ENCODE results near the gene STRIP2.
A peak's percentile ranks its signal among the peaks of the same experiment; 100 is the strongest.
"Not testable (repeated sequence)": the region's sequence is repeated elsewhere in the genome, so short reads cannot be mapped to it uniquely, and the experiment has no call there.

The STRIP2 gene

DNA sequence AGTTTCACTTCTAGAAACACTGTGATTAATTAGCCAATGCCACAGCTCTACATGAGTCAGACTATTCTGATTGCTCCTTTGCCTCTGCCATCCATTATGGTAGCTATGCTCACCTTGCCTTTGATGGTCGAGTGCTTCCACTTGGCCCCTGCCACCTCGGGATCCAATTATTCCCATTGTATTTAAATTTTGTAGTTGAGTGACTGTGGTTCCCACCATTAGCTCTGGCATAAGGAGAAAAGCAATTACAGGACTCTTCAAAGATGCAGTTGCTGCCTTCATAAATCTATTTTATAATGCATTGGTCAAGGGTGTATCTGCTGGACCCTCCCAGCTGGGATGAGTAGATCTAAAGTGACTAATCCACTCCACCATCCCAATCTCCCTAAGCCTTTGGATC, 14.4 kb downstream of the STRIP2 start:
- H3K27ac ChIP-seq (ENCODE audit: extremely low read depth, low read depth, low read length); H3K4me1 ChIP-seq (ENCODE audit: control insufficient read depth, insufficient read depth, low read length); H3K4me3 ChIP-seq (ENCODE audit: low read depth, low read length); H3K9me3 ChIP-seq (ENCODE audit: control insufficient read depth, insufficient read depth, low read depth, low read length); CTCF ChIA-PET; POLR2A ChIA-PET: not testable (repeated sequence)
- TF ChIP-seq ZNF302 (tag by site-specific recombination; IDR thresholded peaks at IDR 0.05; ENCODE audit: low read depth) (peak; percentile 99), ZNF133 (tag by site-specific recombination; IDR thresholded peaks at IDR 0.05) (peak; percentile 29; the same call in 1 of the 2 replicates)
- H3K36me3 ChIP-seq (ENCODE audit: control insufficient read depth in 2 of 2, insufficient read depth in 1 of 2, low read length in 2 of 2): peaks cover 0 to 44% of the 10 kb centered on the region in 2 experiments; a peak in 1 of 3 replicates

DNA sequence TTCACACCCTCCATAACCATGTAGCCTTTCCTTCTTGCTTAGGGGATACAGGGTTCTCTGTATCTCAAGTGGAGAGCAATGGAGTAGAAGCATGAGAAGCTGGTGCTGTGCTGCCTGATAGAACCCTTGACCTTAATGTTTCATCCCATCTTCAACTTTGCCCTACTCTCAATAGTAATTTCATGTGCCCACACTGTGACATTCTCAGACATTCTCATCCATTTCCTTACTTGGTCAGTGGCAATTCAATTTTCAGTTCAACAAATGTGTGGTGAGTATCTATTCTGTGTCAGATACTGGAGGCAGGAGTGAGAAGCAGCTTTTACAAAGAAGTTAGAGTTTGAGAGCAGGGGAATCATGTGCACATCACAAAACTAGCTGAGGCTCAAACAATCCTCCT, 16.1 kb downstream of the STRIP2 start:
- CTCF ChIA-PET: no interaction called here
- POLR2A ChIA-PET: no interaction called here
- Histone ChIP-seq H3K9me3 (ENCODE audit: control insufficient read depth, insufficient read depth, low read depth, low read length) (no peaks in the 10 kb centered on the region), H3K4me3 (ENCODE audit: low read depth, low read length) (no peak overlapping the region), H3K27ac (ENCODE audit: extremely low read depth, low read depth, low read length) (no peak overlapping the region), H3K36me3 (ENCODE audit: control insufficient read depth in 2 of 2, insufficient read depth in 1 of 2, low read length in 2 of 2) (peaks cover 0 to 53% of the 10 kb centered on the region in 2 experiments; a peak in 1 of 3 replicates), H3K4me1 (ENCODE audit: control insufficient read depth, insufficient read depth, low read length) (no peaks in the 10 kb centered on the region)
- TF ChIP-seq PRDM1 (tag by site-specific recombination; IDR thresholded peaks at IDR 0.05): no peak
- no peak for TF ChIP-seq BCL11A (tag by site-specific recombination; IDR thresholded peaks at IDR 0.05; ENCODE audit: low read depth)
- TF ChIP-seq ZNF416 (tag by site-specific recombination; IDR thresholded peaks at IDR 0.05): no peak
- no peak for TF ChIP-seq ZNF426 (tag by site-specific recombination; IDR thresholded peaks at IDR 0.05)
- no peak for TF ChIP-seq GLIS2 (tag by site-specific recombination; IDR thresholded peaks at IDR 0.05)
- TF ChIP-seq, protein P1, sequence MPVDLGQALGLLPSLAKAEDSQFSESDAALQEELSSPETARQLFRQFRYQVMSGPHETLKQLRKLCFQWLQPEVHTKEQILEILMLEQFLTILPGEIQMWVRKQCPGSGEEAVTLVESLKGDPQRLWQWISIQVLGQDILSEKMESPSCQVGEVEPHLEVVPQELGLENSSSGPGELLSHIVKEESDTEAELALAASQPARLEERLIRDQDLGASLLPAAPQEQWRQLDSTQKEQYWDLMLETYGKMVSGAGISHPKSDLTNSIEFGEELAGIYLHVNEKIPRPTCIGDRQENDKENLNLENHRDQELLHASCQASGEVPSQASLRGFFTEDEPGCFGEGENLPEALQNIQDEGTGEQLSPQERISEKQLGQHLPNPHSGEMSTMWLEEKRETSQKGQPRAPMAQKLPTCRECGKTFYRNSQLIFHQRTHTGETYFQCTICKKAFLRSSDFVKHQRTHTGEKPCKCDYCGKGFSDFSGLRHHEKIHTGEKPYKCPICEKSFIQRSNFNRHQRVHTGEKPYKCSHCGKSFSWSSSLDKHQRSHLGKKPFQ (tag by site-specific recombination; IDR thresholded peaks at IDR 0.05): no peak
- TF ChIP-seq, protein P2, sequence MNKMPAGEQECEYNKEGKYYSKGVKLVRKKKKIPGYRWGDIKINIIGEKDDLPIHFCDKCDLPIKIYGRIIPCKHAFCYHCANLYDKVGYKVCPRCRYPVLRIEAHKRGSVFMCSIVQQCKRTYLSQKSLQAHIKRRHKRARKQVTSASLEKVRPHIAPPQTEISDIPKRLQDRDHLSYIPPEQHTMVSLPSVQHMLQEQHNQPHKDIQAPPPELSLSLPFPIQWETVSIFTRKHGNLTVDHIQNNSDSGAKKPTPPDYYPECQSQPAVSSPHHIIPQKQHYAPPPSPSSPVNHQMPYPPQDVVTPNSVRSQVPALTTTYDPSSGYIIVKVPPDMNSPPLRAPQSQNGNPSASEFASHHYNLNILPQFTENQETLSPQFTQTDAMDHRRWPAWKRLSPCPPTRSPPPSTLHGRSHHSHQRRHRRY (tag by site-specific recombination; IDR thresholded peaks at IDR 0.05): no peak
- TF ChIP-seq YY2 (tag by site-specific recombination; IDR thresholded peaks at IDR 0.05): no peak
- TF ChIP-seq ZNF174 (tag by site-specific recombination; IDR thresholded peaks at IDR 0.05): no peak
- no peak for TF ChIP-seq ZNF677 (tag by site-specific recombination; IDR thresholded peaks at IDR 0.05)
- no peak for TF ChIP-seq ZNF184 (tag by site-specific recombination; IDR thresholded peaks at IDR 0.05)
- TF ChIP-seq, protein P3, sequence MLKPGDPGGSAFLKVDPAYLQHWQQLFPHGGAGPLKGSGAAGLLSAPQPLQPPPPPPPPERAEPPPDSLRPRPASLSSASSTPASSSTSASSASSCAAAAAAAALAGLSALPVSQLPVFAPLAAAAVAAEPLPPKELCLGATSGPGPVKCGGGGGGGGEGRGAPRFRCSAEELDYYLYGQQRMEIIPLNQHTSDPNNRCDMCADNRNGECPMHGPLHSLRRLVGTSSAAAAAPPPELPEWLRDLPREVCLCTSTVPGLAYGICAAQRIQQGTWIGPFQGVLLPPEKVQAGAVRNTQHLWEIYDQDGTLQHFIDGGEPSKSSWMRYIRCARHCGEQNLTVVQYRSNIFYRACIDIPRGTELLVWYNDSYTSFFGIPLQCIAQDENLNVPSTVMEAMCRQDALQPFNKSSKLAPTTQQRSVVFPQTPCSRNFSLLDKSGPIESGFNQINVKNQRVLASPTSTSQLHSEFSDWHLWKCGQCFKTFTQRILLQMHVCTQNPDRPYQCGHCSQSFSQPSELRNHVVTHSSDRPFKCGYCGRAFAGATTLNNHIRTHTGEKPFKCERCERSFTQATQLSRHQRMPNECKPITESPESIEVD (tag by site-specific recombination; IDR thresholded peaks at IDR 0.05): no peak

DNA sequence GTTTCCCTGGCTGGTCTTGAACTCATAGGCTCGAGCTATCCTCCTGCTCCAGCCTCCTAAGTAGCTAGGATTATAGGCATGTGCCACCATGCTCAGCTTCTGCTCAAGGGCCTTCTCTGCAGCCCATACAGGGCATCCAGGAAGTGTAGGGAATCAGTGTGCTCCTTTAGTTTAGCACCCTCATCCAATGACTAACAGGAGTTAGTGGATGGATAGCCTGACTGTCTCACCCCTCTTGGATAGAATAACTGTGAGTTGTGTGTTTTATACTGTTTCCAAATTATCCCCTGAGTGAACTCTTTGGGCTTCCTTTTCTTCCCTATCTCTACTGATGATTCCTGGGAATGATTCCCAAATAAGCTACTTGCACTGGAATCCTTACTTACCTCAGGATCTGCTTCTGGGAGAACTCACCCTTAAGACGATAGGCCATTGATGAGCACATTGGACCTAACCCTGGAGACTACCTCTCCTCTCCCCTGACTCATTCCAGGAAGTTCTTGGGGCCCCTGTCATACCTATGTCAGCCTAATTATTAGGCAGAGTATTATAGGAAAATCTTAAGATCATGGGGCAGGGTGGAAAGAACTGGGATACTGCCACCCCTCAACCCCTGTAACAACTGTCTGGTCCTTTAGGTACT, 18.5 kb downstream of the STRIP2 start:
- Histone ChIP-seq H3K9me3 (ENCODE audit: control insufficient read depth, insufficient read depth, low read depth, low read length) (no peaks in the 10 kb centered on the region), H3K27ac (ENCODE audit: extremely low read depth, low read depth, low read length) (no peak overlapping the region), H3K4me1 (ENCODE audit: control insufficient read depth, insufficient read depth, low read length) (no peaks in the 10 kb centered on the region), H3K4me3 (ENCODE audit: low read depth, low read length) (no peak overlapping the region), H3K36me3 (ENCODE audit: control insufficient read depth in 2 of 2, insufficient read depth in 1 of 2, low read length in 2 of 2) (peaks cover 8 to 54% of the 10 kb centered on the region in 2 experiments)
- POLR2A ChIA-PET: no interaction called here
- CTCF ChIA-PET: interaction anchor here (0.5 to 1.3 kb wide), 6 partner anchors 75 to 234 kb away, joined by 3 to 7 read pairs (median 3); no protein-coding TSS in a partner anchor
- TF ChIP-seq ZNF610 (tag by site-specific recombination; IDR thresholded peaks at IDR 0.05; ENCODE audit: borderline replicate concordance) (no peak), ZNF624 (tag by site-specific recombination; IDR thresholded peaks at IDR 0.05) (no peak), ZNF473 (tag by site-specific recombination; IDR thresholded peaks at IDR 0.05) (no peak), ZNF335 (tag by site-specific recombination; conservative IDR thresholded peaks at IDR 0.05) (no peak)

Data from HEK293 (cell line).